Mucosa of descending colon (tissue), 3 donors: ENCODE measurements around the gene TYW5. TPM values are rescaled to one million over a fixed set of nuclear protein-coding genes. Genes with fewer than 3 reads are reported as not detected.

Experiments
- ATAC-seq: fragments of 200-7000 bp; cut with Tn5 transposase; one replicate; pipeline ENCODE4 v1.9.1; 2020; ENCODE audit warnings: mild to moderate bottlenecking, moderate library complexity
- DNase-seq, 3 donors: peaks; one replicate each; pipeline ENCODE4 v3.0.0-alpha.2; 2020
- H3K36me3 ChIP-seq: fragments of 200-600 bp; one replicate; pipeline ENCODE4 v1.8.0; 2021; ENCODE audit warnings: low read depth, mild to moderate bottlenecking
- H3K4me1 ChIP-seq: fragments of 200-600 bp; one replicate; pipeline ENCODE4 v1.8.0; 2021; ENCODE audit warnings: low read depth, mild to moderate bottlenecking
- H3K4me3 ChIP-seq: fragments of 200-600 bp; one replicate; pipeline ENCODE4 v1.8.0; 2021; ENCODE audit warnings: mild to moderate bottlenecking
- H3K9me3 ChIP-seq: fragments of 200-600 bp; one replicate; pipeline ENCODE4 v1.8.0; 2021; ENCODE audit warnings: mild to moderate bottlenecking
- intact Hi-C, 2 donors: fragments of 100-400 bp; cut with DNase I in 1 of 2; cut with micrococcal nuclease in 1 of 2; formaldehyde crosslinking; loops; one replicate each; pipeline versions ENCODE4 v1.11.0 to v1.11.1; 2022; cut with DNase I, micrococcal nuclease
- total RNA-seq, 3 donors: library from RNA; stranded (reverse); fragmentation: NEBNext Ultra II Directional in 2 of 3; extraction: Animal tissue kit (Norgen Biotek cat#: 25700) in 2 of 3; gene quantifications; one replicate each; pipeline versions ENCODE4 v1.2.1 to v1.2.4, GENCODE V29; 2021 to 2023
- TF ChIP-seq, protein P1 (sequence below): fragments of 200-600 bp; IDR thresholded peaks from one replicate; pipeline ENCODE4 v1.8.0; 2022; ENCODE audit warnings: antibody characterized with exemption, mild to moderate bottlenecking
- donor health status: DM: no; HTN: no; CAD: no; lungs with moderate emphysema.
- donor health status: DM: no; HTN: no; CAD: no.
- donor health status: DM: no; HTN: yes; CAD: no.

Gene TYW5
- total RNA-seq, 3 donors from 2014 or later, result 6.6 to 10.9 (median 7.2) TPM

DNA sequence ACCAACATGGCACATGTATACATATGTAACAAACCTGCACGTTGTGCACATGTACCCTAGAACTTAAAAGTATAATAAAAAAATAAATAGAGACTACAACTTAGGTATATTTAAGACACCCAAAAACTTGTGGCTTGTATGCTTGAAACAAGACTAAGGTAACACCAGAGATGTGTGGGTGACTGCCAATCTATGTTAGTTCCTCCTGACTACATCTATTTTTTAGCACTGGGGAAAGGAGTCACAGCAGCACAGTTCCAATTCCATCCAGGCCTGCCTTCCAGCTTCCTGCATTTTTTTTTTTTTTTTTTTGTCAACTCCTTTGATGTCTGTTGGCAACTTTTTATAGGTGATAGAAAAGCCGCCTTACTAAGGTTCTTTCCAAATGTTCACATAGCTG, 26.0 kb downstream of the TYW5 start:
- Histone ChIP-seq H3K4me3 (no peak overlapping the region), H3K36me3 (no peaks in the 10 kb centered on the region), H3K4me1 (no peaks in the 10 kb centered on the region), H3K9me3 (no peaks in the 10 kb centered on the region)
- TF ChIP-seq, protein P1, sequence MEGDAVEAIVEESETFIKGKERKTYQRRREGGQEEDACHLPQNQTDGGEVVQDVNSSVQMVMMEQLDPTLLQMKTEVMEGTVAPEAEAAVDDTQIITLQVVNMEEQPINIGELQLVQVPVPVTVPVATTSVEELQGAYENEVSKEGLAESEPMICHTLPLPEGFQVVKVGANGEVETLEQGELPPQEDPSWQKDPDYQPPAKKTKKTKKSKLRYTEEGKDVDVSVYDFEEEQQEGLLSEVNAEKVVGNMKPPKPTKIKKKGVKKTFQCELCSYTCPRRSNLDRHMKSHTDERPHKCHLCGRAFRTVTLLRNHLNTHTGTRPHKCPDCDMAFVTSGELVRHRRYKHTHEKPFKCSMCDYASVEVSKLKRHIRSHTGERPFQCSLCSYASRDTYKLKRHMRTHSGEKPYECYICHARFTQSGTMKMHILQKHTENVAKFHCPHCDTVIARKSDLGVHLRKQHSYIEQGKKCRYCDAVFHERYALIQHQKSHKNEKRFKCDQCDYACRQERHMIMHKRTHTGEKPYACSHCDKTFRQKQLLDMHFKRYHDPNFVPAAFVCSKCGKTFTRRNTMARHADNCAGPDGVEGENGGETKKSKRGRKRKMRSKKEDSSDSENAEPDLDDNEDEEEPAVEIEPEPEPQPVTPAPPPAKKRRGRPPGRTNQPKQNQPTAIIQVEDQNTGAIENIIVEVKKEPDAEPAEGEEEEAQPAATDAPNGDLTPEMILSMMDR, result no peak
- ATAC-seq (no peak), DNase-seq (no peak)
- intact Hi-C loops, result no loop called here

DNA sequence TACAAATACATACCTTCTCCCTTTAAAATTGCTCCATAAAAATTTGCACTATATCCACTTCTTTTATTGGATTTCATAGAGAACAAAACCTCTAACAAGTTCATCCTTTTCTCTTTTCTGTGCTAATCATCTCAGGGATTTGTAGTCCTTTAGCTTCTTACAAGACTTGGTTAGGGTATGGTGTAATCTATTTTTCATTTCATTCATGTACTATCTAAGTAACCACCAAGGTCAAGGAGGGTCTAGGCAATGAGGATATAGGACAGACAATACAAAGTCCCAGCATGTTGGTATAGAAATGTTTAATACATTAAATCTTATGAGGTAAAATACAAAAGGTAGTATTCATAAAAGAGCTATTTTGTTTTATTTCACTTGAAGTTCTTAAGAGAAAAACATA, 26.7 kb downstream of the TYW5 start:
- H3K9me3 ChIP-seq, result no peaks in the 10 kb centered on the region
- H3K4me1 ChIP-seq, result no peaks in the 10 kb centered on the region
- H3K4me3 ChIP-seq, result no peak overlapping the region
- no peaks in the 10 kb centered on the region for H3K36me3 ChIP-seq
- DNase-seq (no peak), ATAC-seq (no peak)
- intact Hi-C loops, result no loop called here
- TF ChIP-seq, protein P1, result no peak

DNA sequence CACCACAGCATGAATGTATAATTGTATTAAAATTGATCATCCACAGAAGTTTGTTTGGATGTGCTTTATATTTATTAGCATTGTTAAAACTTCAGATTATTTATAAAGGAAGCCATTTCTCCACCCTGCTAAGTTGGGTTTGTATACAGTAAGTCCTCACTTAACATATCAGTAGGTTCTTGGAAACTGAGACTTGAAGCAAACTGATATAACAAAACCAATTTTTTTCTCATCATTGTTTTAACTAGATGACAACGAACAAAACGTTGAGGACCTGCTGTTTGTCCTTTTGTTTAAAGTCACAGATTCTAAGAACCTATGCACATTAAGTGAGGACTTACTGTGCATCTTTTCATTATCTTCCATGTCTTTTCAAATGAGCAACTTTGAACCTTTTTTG, 27.1 kb downstream of the TYW5 start:
- intact Hi-C loops, result no loop called here
- no peak for ATAC-seq
- Histone ChIP-seq H3K4me1 (no peaks in the 10 kb centered on the region), H3K9me3 (no peaks in the 10 kb centered on the region), H3K4me3 (no peak overlapping the region), H3K36me3 (no peaks in the 10 kb centered on the region)
- TF ChIP-seq, protein P1, result no peak
- DNase-seq, result no peak

DNA sequence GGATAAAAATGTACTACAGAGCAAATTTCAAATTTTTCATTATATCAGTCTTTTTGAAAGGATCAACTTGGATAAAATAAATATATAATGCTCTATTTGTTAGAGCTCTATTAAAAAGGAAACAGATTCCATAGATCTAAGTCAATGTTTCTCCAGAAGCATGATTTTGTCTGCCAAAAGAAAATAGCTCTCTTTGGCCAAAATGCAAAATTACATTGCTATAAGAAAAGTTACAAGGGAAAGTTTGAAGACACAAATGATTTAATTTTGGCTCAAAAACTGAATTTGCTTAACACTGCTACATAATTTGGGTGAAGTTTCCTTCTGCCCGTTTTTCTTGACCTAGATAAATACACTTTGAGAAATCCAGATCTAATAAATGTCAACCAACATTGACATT, 28.5 kb downstream of the TYW5 start:
- no peaks in the 10 kb centered on the region for H3K36me3 ChIP-seq
- intact Hi-C loops, result no loop called here
- DNase-seq, result no peak
- ATAC-seq, result no peak
- no peak overlapping the region for H3K4me3 ChIP-seq
- H3K4me1 ChIP-seq, result no peaks in the 10 kb centered on the region
- no peaks in the 10 kb centered on the region for H3K9me3 ChIP-seq
- TF ChIP-seq, protein P1, result no peak

DNA sequence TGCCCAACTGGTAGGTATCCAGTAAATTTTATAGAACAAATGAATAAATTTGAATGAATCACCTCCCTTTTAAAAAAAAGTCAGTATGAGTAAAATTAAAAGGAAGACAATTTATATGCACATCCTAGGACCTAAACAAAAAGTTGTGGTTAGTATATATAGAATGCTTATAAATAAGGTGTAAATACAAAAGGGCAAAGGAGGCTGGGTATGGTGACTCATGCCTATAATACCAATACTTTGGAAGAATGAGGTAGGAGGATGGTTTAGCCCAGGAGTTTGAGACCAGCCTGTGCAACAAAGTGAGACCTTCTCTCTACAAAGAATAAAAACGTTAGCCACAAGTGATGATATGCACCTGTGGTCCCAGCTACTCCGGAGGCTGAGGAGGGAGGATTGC, 31.4 kb downstream of the TYW5 start:
- Histone ChIP-seq H3K36me3 (no peaks in the 10 kb centered on the region), H3K4me3 (no peak overlapping the region), H3K4me1 (no peaks in the 10 kb centered on the region), H3K9me3 (no peaks in the 10 kb centered on the region)
- intact Hi-C loops, result no loop called here
- ATAC-seq (no peak), DNase-seq (no peak)
- TF ChIP-seq, protein P1, result no peak

DNA sequence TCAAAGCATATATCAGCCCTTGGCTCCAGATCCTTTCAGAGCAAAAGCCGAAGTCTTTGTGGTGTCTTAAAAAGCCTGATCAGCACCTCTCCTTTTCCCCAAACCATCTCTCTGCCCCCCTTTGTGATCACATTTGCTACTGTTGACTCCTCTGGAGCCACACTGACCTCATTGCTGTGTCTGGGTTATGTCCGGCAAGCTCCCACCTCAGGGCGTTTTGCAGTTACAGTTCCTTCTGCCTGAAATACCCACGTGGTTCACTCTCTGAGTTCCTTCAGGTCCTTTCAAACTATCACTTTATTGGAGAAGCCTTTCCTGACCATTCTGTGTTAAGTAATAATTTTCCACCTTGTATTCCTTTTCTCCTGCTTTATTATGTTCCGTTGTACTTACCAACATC, 32.4 kb downstream of the TYW5 start:
- H3K36me3 ChIP-seq, result no peaks in the 10 kb centered on the region
- ATAC-seq (no peak), DNase-seq (no peak)
- TF ChIP-seq, protein P1, result no peak
- no peaks in the 10 kb centered on the region for H3K4me1 ChIP-seq
- H3K4me3 ChIP-seq, result no peak overlapping the region
- no peaks in the 10 kb centered on the region for H3K9me3 ChIP-seq
- intact Hi-C loops, result no loop called here
